HEK293 (cell line): ENCODE data around the gene KIAA1586.

Experiments
- CTCF ChIA-PET: fragments of 350-600 bp; formaldehyde crosslinking; extraction: SDS; loops from one replicate; lab custom pipeline; 2021; ENCODE audit warnings: antibody characterized with exemption; lab: Yijun Ruan, JAX
- POLR2A ChIA-PET: fragments of 300-600 bp; formaldehyde crosslinking; extraction: SDS; loops from one replicate; lab custom pipeline; 2020; ENCODE audit warnings: antibody characterized with exemption, inconsistent platforms; lab: Yijun Ruan, JAX
- H3K27ac ChIP-seq: fragments of 200-500 bp; sonication (Bioruptor generic); 2 replicates; pipeline ENCODE4 v1.5.1; 2014; ENCODE audit warnings: low read depth, low read length, control low read depth, inconsistent platforms; ENCODE audit errors: extremely low read depth
- H3K36me3 ChIP-seq, 2 experiments: fragments of 200-500 bp in 1 of 2; sonication (Bioruptor generic) in 1 of 2; 1 replicate in 1 of 2; 2 replicates in 1 of 2; pipeline ENCODE4 v1.5.1; 2014 to 2017; ENCODE audit warnings: inconsistent platforms in 2 of 2, low read length in 2 of 2; ENCODE audit not compliant: control insufficient read depth in 2 of 2, insufficient read depth in 1 of 2
- H3K4me1 ChIP-seq: fragments of 200-500 bp; sonication (Bioruptor generic); 2 replicates; pipeline ENCODE4 v1.5.1; 2014; ENCODE audit warnings: mild to moderate bottlenecking, low read length, inconsistent platforms; ENCODE audit not compliant: control insufficient read depth, insufficient read depth
- H3K4me3 ChIP-seq: 2 replicates; pipeline ENCODE4 v1.5.1; 2011; ENCODE audit warnings: low read depth, mild to moderate bottlenecking, control low read depth, low read length, moderate library complexity
- H3K9me3 ChIP-seq: fragments of 200-500 bp; sonication (Bioruptor generic); 2 replicates; pipeline ENCODE4 v1.5.1; 2014; ENCODE audit warnings: low read depth, low read length, inconsistent platforms; ENCODE audit not compliant: control insufficient read depth, insufficient read depth
- KLF1 ChIP-seq: fragments of 450-650 bp; formaldehyde crosslinking; IDR thresholded peaks from 2 replicates; pipeline ENCODE4 v1.5.1; 2016; ENCODE audit warnings: missing biosample characterization, missing genetic modification characterization
- ZBTB21 ChIP-seq: fragments of 450-650 bp; formaldehyde crosslinking; IDR thresholded peaks from 2 replicates; pipeline ENCODE4 v1.5.1; 2017; ENCODE audit warnings: missing biosample characterization, missing genetic modification characterization
- ZNF175 ChIP-seq: fragments of 450-650 bp; formaldehyde crosslinking; IDR thresholded peaks from 2 replicates; pipeline ENCODE4 v1.5.1; 2016; ENCODE audit warnings: missing biosample characterization, missing genetic modification characterization
- ZNF2 ChIP-seq: fragments of 450-650 bp; formaldehyde crosslinking; IDR thresholded peaks from 2 replicates; pipeline ENCODE4 v1.5.1; 2016; ENCODE audit warnings: missing biosample characterization, missing genetic modification characterization
- ZNF211 ChIP-seq: fragments of 450-650 bp; formaldehyde crosslinking; IDR thresholded peaks from 2 replicates; pipeline ENCODE4 v1.5.1; 2016; ENCODE audit warnings: low read depth, missing biosample characterization, missing genetic modification characterization
- ZNF24 ChIP-seq: fragments of 450-650 bp; formaldehyde crosslinking; IDR thresholded peaks from 2 replicates; pipeline ENCODE4 v1.5.1; 2016; ENCODE audit warnings: missing biosample characterization, missing genetic modification characterization
- ZNF266 ChIP-seq: fragments of 450-650 bp; formaldehyde crosslinking; IDR thresholded peaks from 2 replicates; pipeline ENCODE4 v1.5.1; 2016; ENCODE audit warnings: missing biosample characterization, missing genetic modification characterization, low read depth
- ZNF473 ChIP-seq: fragments of 450-650 bp; formaldehyde crosslinking; IDR thresholded peaks from 2 replicates; pipeline ENCODE4 v1.5.1; 2017; ENCODE audit warnings: missing biosample characterization, missing genetic modification characterization
- ZNF544 ChIP-seq: fragments of 450-650 bp; formaldehyde crosslinking; IDR thresholded peaks from 2 replicates; pipeline ENCODE4 v1.5.0; 2017; ENCODE audit warnings: missing biosample characterization, missing genetic modification characterization
- ZNF548 ChIP-seq: fragments of 450-650 bp; formaldehyde crosslinking; IDR thresholded peaks from 2 replicates; pipeline ENCODE4 v1.5.1; 2016; ENCODE audit warnings: missing biosample characterization, missing genetic modification characterization
- ZNF571 ChIP-seq: fragments of 450-650 bp; formaldehyde crosslinking; IDR thresholded peaks from 2 replicates; pipeline ENCODE4 v1.5.0; 2017; ENCODE audit warnings: missing biosample characterization, missing genetic modification characterization
- ZNF626 ChIP-seq: fragments of 450-650 bp; sonication (Bioruptor Pico); formaldehyde crosslinking; IDR thresholded peaks from 2 replicates; pipeline ENCODE4 v1.5.1; 2018; ENCODE audit warnings: missing biosample characterization, missing genetic modification characterization, inconsistent platforms
- ZNF664 ChIP-seq: fragments of 450-650 bp; formaldehyde crosslinking; IDR thresholded peaks from 2 replicates; pipeline ENCODE4 v1.5.1; 2016; ENCODE audit warnings: missing biosample characterization, missing genetic modification characterization
- ZNF677 ChIP-seq: fragments of 450-650 bp; IDR thresholded peaks from 2 replicates; pipeline ENCODE4 v1.5.0; 2018; ENCODE audit warnings: missing biosample characterization, mild to moderate bottlenecking, missing genetic modification characterization, moderate library complexity
- ZNF707 ChIP-seq: fragments of 450-650 bp; formaldehyde crosslinking; IDR thresholded peaks from 2 replicates; pipeline ENCODE4 v1.5.1; 2016; ENCODE audit warnings: missing biosample characterization, missing genetic modification characterization
- ZNF776 ChIP-seq: fragments of 450-650 bp; formaldehyde crosslinking; IDR thresholded peaks from 2 replicates; pipeline ENCODE4 v1.5.0; 2017; ENCODE audit warnings: missing biosample characterization, missing genetic modification characterization, borderline replicate concordance
- ZXDB ChIP-seq: fragments of 450-650 bp; formaldehyde crosslinking; IDR thresholded peaks from 2 replicates; pipeline ENCODE4 v1.5.1; 2016; ENCODE audit warnings: missing biosample characterization, missing genetic modification characterization
- TF ChIP-seq, protein P1 (sequence below): fragments of 450-650 bp; formaldehyde crosslinking; IDR thresholded peaks from 2 replicates; pipeline ENCODE4 v1.5.1; 2016; ENCODE audit warnings: missing biosample characterization, missing genetic modification characterization, low read depth
- TF ChIP-seq, protein P2 (sequence below): fragments of 450-650 bp; formaldehyde crosslinking; IDR thresholded peaks from 2 replicates; pipeline ENCODE4 v1.5.1; 2016; ENCODE audit warnings: missing biosample characterization, missing genetic modification characterization, borderline replicate concordance
- TF ChIP-seq, protein P3 (sequence below): fragments of 450-650 bp; IDR thresholded peaks from 2 replicates; pipeline ENCODE4 v1.5.1; 2018; ENCODE audit warnings: missing biosample characterization, mild to moderate bottlenecking, missing genetic modification characterization
- TF ChIP-seq, protein P4 (sequence below): fragments of 450-650 bp; formaldehyde crosslinking; IDR thresholded peaks from 2 replicates; pipeline ENCODE4 v1.5.1; 2017; ENCODE audit warnings: missing biosample characterization, missing genetic modification characterization
- TF ChIP-seq, protein P5 (sequence below): fragments of 450-650 bp; formaldehyde crosslinking; IDR thresholded peaks from 2 replicates; pipeline ENCODE4 v1.5.1; 2016; ENCODE audit warnings: missing biosample characterization, missing genetic modification characterization

The KIAA1586 gene

DNA sequence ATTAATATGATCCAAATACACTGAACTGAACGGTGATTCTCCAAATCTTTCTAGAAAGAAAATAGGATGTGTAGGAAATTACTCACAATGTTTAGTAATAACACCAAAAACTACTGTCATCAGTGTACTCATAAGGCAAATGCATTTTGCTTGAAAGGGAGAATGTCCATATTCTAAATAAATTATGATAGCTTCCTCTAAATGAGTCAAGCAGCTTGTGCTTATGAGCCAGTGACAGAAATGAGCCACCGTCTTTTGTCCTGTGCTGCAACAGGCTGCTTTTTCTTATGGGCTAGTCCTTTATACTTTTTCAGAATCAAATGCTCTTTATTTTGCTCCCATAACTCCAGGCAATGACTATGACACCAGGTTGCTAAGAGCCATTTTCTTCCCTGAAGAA lies 39.0 kb downstream of the KIAA1586 start:
- ChIA-PET CTCF (interaction anchor here (0.6 kb wide), 1 partner anchor 58 kb away, joined by 3 read pairs; no protein-coding TSS in a partner anchor), POLR2A (no interaction called here)
- no peak overlapping the region for H3K27ac ChIP-seq

DNA sequence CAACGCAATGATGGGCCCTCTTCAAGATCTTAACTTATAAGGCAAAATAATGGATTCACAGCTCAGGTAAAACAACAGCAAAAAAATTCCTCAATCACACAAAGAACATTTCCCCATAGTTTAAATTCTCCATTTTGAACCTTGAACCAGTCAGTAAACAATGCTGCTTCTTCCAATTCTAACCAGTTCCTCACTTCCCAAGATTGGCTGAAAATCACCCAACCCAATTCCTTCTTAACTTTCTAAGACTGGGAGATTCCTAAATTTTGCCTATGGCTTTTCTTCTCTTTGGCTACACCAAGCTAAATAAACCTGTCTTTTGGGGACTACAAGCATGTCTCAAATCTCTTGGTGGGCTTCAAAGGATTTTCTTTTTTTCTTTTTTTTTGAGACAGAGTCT lies 40.4 kb downstream of the KIAA1586 start:
- ChIA-PET POLR2A (no interaction called here), CTCF (no interaction called here)
- TF ChIP-seq ZNF707 (tag by site-specific recombination) (no peak), ZNF473 (no peak), ZXDB (tag by site-specific recombination) (no peak), KLF1 (tag by site-specific recombination) (no peak), ZNF544 (tag by site-specific recombination) (no peak), ZNF2 (tag by site-specific recombination) (no peak), ZNF664 (no peak), ZNF266 (no peak)
- TF ChIP-seq, protein P1, sequence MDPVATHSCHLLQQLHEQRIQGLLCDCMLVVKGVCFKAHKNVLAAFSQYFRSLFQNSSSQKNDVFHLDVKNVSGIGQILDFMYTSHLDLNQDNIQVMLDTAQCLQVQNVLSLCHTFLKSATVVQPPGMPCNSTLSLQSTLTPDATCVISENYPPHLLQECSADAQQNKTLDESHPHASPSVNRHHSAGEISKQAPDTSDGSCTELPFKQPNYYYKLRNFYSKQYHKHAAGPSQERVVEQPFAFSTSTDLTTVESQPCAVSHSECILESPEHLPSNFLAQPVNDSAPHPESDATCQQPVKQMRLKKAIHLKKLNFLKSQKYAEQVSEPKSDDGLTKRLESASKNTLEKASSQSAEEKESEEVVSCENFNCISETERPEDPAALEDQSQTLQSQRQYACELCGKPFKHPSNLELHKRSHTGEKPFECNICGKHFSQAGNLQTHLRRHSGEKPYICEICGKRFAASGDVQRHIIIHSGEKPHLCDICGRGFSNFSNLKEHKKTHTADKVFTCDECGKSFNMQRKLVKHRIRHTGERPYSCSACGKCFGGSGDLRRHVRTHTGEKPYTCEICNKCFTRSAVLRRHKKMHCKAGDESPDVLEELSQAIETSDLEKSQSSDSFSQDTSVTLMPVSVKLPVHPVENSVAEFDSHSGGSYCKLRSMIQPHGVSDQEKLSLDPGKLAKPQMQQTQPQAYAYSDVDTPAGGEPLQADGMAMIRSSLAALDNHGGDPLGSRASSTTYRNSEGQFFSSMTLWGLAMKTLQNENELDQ: no peak

More for the DNA sequence above, 39.0 kb downstream of the KIAA1586 start:
- peaks cover 7% of the 10 kb centered on the region for H3K4me1 ChIP-seq
- peaks cover 0 to 3% of the 10 kb centered on the region in 2 experiments; a peak in 1 of 3 replicates for H3K36me3 ChIP-seq
- TF ChIP-seq ZNF548 (tag by site-specific recombination) (no peak), ZNF24 (tag by site-specific recombination) (no peak), ZNF677 (tag by site-specific recombination) (no peak), KLF1 (tag by site-specific recombination) (no peak), ZNF776 (tag by site-specific recombination) (no peak), ZNF175 (tag by site-specific recombination) (no peak), ZBTB21 (tag by site-specific recombination) (no peak), ZNF211 (tag by site-specific recombination) (no peak), ZNF571 (no peak), ZNF626 (tag by site-specific recombination) (no peak)
- TF ChIP-seq, protein P1: no peak
- TF ChIP-seq, protein P2, sequence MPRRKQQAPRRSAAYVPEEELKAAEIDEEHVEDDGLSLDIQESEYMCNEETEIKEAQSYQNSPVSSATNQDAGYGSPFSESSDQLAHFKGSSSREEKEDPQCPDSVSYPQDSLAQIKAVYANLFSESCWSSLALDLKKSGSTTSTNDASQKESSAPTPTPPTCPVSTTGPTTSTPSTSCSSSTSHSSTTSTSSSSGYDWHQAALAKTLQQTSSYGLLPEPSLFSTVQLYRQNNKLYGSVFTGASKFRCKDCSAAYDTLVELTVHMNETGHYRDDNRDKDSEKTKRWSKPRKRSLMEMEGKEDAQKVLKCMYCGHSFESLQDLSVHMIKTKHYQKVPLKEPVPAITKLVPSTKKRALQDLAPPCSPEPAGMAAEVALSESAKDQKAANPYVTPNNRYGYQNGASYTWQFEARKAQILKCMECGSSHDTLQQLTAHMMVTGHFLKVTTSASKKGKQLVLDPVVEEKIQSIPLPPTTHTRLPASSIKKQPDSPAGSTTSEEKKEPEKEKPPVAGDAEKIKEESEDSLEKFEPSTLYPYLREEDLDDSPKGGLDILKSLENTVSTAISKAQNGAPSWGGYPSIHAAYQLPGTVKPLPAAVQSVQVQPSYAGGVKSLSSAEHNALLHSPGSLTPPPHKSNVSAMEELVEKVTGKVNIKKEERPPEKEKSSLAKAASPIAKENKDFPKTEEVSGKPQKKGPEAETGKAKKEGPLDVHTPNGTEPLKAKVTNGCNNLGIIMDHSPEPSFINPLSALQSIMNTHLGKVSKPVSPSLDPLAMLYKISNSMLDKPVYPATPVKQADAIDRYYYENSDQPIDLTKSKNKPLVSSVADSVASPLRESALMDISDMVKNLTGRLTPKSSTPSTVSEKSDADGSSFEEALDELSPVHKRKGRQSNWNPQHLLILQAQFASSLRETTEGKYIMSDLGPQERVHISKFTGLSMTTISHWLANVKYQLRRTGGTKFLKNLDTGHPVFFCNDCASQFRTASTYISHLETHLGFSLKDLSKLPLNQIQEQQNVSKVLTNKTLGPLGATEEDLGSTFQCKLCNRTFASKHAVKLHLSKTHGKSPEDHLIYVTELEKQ (tag by site-specific recombination): no peak
- TF ChIP-seq, protein P3, sequence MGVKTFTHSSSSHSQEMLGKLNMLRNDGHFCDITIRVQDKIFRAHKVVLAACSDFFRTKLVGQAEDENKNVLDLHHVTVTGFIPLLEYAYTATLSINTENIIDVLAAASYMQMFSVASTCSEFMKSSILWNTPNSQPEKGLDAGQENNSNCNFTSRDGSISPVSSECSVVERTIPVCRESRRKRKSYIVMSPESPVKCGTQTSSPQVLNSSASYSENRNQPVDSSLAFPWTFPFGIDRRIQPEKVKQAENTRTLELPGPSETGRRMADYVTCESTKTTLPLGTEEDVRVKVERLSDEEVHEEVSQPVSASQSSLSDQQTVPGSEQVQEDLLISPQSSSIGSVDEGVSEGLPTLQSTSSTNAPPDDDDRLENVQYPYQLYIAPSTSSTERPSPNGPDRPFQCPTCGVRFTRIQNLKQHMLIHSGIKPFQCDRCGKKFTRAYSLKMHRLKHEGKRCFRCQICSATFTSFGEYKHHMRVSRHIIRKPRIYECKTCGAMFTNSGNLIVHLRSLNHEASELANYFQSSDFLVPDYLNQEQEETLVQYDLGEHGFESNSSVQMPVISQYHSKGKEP (tag by site-specific recombination): no peak
- TF ChIP-seq, protein P4, sequence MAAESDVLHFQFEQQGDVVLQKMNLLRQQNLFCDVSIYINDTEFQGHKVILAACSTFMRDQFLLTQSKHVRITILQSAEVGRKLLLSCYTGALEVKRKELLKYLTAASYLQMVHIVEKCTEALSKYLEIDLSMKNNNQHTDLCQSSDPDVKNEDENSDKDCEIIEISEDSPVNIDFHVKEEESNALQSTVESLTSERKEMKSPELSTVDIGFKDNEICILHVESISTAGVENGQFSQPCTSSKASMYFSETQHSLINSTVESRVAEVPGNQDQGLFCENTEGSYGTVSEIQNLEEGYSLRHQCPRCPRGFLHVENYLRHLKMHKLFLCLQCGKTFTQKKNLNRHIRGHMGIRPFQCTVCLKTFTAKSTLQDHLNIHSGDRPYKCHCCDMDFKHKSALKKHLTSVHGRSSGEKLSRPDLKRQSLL (tag by site-specific recombination): no peak
- TF ChIP-seq, protein P5, sequence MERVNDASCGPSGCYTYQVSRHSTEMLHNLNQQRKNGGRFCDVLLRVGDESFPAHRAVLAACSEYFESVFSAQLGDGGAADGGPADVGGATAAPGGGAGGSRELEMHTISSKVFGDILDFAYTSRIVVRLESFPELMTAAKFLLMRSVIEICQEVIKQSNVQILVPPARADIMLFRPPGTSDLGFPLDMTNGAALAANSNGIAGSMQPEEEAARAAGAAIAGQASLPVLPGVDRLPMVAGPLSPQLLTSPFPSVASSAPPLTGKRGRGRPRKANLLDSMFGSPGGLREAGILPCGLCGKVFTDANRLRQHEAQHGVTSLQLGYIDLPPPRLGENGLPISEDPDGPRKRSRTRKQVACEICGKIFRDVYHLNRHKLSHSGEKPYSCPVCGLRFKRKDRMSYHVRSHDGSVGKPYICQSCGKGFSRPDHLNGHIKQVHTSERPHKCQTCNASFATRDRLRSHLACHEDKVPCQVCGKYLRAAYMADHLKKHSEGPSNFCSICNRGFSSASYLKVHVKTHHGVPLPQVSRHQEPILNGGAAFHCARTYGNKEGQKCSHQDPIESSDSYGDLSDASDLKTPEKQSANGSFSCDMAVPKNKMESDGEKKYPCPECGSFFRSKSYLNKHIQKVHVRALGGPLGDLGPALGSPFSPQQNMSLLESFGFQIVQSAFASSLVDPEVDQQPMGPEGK: no peak
- no peaks in the 10 kb centered on the region for H3K9me3 ChIP-seq
- no peak overlapping the region for H3K4me3 ChIP-seq

More for the DNA sequence above, 40.4 kb downstream of the KIAA1586 start:
- no peak overlapping the region for H3K4me3 ChIP-seq
- H3K4me1 ChIP-seq: peaks cover 9% of the 10 kb centered on the region
- no peak overlapping the region for H3K27ac ChIP-seq
- peaks cover 0 to 2% of the 10 kb centered on the region in 2 experiments; a peak in 1 of 3 replicates for H3K36me3 ChIP-seq
- H3K9me3 ChIP-seq: no peaks in the 10 kb centered on the region
